Activated B cell treated with CpG ODN at 0.5 μM for 24 hours (primary cell): ENCODE measurements around the gene ANKS1A. TPM values are rescaled to one million over a fixed set of nuclear protein-coding genes. Genes with fewer than 3 reads are reported as not detected.

Experiments used
- ATAC-seq: fragments of 200-7000 bp; cut with Tn5 transposase; one replicate; pipeline ENCODE4 v1.10.0; 2021; ENCODE audit warnings: low read depth, mild to moderate bottlenecking, moderate library complexity
- CTCF ChIA-PET: fragments of 350-600 bp; sonication (Branson Sonifier 250); formaldehyde crosslinking; loops from one replicate; lab custom pipeline; 2021; ENCODE audit warnings: antibody characterized with exemption; lab: Charles Lee
- POLR2A ChIA-PET: fragments of 350-600 bp; sonication (Branson Sonifier 250); formaldehyde crosslinking; loops from one replicate; lab custom pipeline; 2021; ENCODE audit warnings: antibody characterized with exemption; lab: Charles Lee
- DNase-seq: peaks from one replicate; pipeline ENCODE4 v3.0.0; 2022
- H3K27ac Mint-ChIP-seq: one replicate; pipeline ENCODE4 v1.8.0; 2020; ENCODE audit warnings: mixed read lengths
- H3K27me3 Mint-ChIP-seq: one replicate; pipeline ENCODE4 v1.8.0; 2021; ENCODE audit warnings: mixed read lengths
- H3K36me3 Mint-ChIP-seq: one replicate; pipeline ENCODE4 v1.8.0; 2021; ENCODE audit warnings: low read depth, mixed read lengths
- H3K4me1 Mint-ChIP-seq: one replicate; pipeline ENCODE4 v1.8.0; 2021; ENCODE audit warnings: mixed read lengths
- H3K4me3 Mint-ChIP-seq: one replicate; pipeline ENCODE4 v1.8.0; 2020; ENCODE audit warnings: mild to moderate bottlenecking, mixed read lengths
- H3K9me3 Mint-ChIP-seq: one replicate; pipeline ENCODE4 v1.8.0; 2020; ENCODE audit warnings: mixed read lengths
- intact Hi-C: fragments of 100-400 bp; cut with micrococcal nuclease; formaldehyde crosslinking; loops from one replicate; pipeline ENCODE4 v1.15.1; 2024
- total RNA-seq: library from RNA; stranded (reverse); gene quantifications from 2 replicates; pipeline ENCODE4 v1.2.3, GENCODE V29; 2022
- TF ChIP-seq, protein P1 (sequence below): fragments of 200-600 bp; IDR thresholded peaks from one replicate; pipeline ENCODE4 v1.8.0; 2022; ENCODE audit warnings: antibody characterized with exemption, mild to moderate bottlenecking

The ANKS1A gene
- total RNA-seq, 1 donor from 2014 or later = 12.6 TPM

DNA sequence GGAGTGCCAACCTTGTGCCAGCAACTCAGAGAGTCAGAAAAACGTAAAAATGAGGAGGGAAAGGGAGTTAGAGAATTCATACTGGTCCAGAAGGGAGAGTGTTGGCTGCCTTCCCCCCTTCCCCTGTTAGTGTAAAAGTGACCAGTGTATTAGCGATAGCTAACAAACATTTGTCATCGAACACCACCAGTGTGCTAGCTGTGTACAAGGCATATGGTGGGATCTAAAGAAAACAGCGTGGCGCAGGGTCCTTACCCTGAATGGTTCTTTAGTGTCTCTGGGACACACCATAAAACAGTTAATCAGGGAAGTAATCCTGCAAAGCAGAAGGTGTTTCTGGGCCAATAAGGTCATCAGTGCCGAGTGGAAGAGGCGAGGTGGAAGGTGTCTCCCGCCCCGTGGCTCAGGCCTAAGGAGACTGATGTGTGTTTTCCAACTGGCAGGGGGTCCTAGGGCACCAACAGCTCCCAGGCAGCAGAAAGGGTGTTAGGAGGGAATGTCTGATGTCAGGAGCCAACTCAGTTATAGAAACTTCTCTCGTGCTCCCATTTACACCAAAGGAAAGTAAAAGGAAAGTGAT lies 160.2 kb downstream of the ANKS1A start:
- intact Hi-C loops = no loop called here
- CTCF ChIA-PET = interaction anchor here (0.7 kb wide), 1 partner anchor 932 kb away, joined by 3 read pairs; no protein-coding TSS in a partner anchor

DNA sequence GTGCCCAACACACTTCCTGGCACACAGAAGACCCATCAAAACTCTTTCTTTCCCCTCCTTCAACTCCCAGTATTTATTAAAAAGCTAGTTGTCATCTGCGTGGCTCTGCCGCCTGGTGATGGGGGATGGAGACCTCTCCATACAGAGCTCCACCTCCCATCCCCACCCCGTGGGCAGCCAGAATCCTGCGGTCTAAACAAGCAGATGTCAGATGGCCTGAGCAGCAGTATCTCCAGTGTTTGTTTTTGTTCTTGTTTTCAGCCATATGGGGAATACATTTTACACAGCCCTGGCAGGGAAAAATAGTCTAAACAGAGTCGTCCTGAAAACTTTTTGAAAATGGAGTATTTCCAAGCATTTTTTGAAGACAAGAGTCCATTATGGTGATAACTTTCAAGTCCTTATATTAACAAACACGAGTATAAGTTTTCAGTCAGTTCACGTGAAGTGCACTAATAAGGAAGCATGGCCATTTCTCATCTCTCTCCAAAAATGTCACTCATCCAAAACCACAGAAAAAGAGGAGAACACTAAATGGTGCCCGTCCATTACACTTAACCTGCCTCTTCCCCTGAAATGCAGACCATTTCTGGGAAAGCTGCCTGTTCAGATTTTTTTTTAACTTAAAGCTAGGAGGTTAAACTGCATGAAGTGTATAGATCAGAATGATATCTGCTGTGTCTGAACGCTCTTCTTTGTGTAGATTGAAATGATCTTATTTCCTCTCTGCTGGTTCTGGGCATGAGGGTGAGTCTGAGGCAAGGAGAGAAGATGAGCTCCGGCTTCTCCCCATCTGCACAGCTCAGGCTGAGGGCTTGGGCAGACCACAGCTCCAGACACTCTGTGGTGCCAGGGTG lies 161.1 kb downstream of the ANKS1A start:
- Mint-ChIP-seq H3K27ac (no peak overlapping the region), H3K9me3 (no peaks in the 10 kb centered on the region), H3K36me3 (peaks cover 9% of the 10 kb centered on the region), H3K4me1 (peaks cover 5% of the 10 kb centered on the region), H3K4me3 (no peak overlapping the region), H3K27me3 (no peaks in the 10 kb centered on the region)
- CTCF ChIA-PET = no interaction called here
- POLR2A ChIA-PET = no interaction called here
- intact Hi-C loops = no loop called here
- ATAC-seq (no peak), DNase-seq (no peak)
- TF ChIP-seq, protein P1, sequence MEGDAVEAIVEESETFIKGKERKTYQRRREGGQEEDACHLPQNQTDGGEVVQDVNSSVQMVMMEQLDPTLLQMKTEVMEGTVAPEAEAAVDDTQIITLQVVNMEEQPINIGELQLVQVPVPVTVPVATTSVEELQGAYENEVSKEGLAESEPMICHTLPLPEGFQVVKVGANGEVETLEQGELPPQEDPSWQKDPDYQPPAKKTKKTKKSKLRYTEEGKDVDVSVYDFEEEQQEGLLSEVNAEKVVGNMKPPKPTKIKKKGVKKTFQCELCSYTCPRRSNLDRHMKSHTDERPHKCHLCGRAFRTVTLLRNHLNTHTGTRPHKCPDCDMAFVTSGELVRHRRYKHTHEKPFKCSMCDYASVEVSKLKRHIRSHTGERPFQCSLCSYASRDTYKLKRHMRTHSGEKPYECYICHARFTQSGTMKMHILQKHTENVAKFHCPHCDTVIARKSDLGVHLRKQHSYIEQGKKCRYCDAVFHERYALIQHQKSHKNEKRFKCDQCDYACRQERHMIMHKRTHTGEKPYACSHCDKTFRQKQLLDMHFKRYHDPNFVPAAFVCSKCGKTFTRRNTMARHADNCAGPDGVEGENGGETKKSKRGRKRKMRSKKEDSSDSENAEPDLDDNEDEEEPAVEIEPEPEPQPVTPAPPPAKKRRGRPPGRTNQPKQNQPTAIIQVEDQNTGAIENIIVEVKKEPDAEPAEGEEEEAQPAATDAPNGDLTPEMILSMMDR = no peak

More for the DNA sequence above, 160.2 kb downstream of the ANKS1A start:
- Mint-ChIP-seq H3K27me3 (no peaks in the 10 kb centered on the region), H3K4me3 (no peak overlapping the region), H3K36me3 (peaks cover 8% of the 10 kb centered on the region), H3K9me3 (no peaks in the 10 kb centered on the region), H3K27ac (no peak overlapping the region), H3K4me1 (peaks cover 5% of the 10 kb centered on the region)
- ATAC-seq = no peak
- TF ChIP-seq, protein P1 = no peak
- POLR2A ChIA-PET = interaction anchor here (0.5 kb wide), 1 partner anchor 217 kb away, joined by 3 read pairs; no protein-coding TSS in a partner anchor
- DNase-seq = no peak

DNA sequence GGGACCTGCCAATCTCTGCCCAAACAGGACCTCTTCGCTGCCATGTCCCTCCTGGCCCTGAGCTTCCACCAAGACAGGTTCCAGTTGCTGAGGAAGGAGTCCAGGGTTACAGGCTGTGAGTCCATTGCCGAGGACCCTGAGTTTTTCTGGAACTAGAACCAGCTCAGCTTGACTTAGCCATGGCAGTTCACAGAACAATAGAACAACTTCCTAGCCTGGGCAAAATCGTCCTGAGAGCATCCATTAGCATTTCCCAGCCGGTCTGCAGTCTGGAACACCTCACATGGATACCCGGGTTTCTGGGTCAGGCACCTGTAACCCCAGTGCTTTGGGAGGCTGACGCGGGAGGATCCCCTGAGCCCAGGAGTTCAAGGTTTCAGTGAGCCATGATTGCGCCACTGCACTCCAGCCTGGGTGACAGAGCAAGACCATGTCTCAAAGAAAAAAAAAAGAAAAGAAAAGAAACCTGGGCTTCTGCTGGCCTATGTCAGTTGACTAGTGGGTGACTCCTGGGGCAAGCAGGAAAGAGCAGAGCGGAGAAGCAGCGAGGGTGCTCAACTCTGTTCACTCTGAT lies 161.8 kb downstream of the ANKS1A start:
- TF ChIP-seq, protein P1 = no peak
- DNase-seq (no peak), ATAC-seq (no peak)
- peaks cover 5% of the 10 kb centered on the region for H3K4me1 Mint-ChIP-seq
- no peaks in the 10 kb centered on the region for H3K27me3 Mint-ChIP-seq
- H3K9me3 Mint-ChIP-seq = no peaks in the 10 kb centered on the region
- no peak overlapping the region for H3K27ac Mint-ChIP-seq
- intact Hi-C loops = no loop called here
- POLR2A ChIA-PET = no interaction called here
- CTCF ChIA-PET = no interaction called here
- peaks cover 12% of the 10 kb centered on the region for H3K36me3 Mint-ChIP-seq
- H3K4me3 Mint-ChIP-seq = no peak overlapping the region

DNA sequence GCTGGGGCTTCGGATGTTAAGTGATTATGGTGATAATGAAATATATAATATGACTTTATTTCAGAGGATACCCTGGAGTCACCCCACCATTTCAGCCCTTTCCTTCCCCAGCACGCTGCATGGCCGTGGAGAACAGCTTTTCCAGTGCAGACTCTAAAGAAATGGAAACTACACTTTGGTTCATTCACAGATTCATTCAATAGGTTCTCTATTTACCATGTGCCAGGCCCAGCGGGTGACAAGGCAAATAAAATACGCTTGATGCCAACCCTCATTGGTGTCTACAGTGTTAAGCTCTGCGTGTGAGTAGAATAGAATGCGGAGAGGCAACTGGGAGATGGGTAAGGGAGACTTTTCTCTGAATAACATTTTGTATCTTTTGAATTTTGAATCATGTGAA lies 162.3 kb downstream of the ANKS1A start:
- H3K27me3 Mint-ChIP-seq = no peaks in the 10 kb centered on the region
- no peak overlapping the region for H3K27ac Mint-ChIP-seq
- no peak overlapping the region for H3K4me3 Mint-ChIP-seq
- ATAC-seq (no peak), DNase-seq (no peak)
- peaks cover 5% of the 10 kb centered on the region for H3K4me1 Mint-ChIP-seq
- CTCF ChIA-PET = no interaction called here
- intact Hi-C loops = no loop called here
- POLR2A ChIA-PET = no interaction called here
- H3K36me3 Mint-ChIP-seq = peaks cover 14% of the 10 kb centered on the region
- no peaks in the 10 kb centered on the region for H3K9me3 Mint-ChIP-seq
- TF ChIP-seq, protein P1 = no peak

DNA sequence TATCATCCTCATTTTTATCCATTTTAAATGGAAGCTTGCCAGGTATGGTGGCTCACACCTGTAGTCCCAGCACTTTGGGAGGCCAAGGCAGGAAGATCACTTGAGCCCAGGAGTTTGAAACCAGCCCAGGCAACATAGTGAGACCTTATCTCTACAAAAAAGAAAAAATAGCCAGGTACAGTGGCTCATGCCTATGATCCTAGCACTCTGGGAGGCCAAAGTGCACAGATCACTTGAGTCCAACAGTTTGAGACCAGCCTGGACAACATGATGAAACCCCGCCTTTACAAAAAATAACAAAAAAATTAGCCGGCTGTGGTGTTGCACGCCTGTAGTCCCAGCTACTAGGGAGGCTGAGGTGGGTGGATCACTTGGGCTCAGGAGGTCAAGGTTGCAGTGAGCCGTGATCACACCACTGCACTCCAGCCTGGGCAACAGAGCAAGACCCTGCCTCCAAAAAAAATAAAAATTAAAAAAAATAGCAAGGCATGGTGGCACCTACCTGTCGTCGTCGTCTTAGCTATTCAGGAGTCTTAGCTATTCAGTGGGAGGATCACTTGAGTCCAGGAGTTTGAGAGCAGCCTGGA lies 163.0 kb downstream of the ANKS1A start:
- H3K9me3 Mint-ChIP-seq = no peaks in the 10 kb centered on the region
- H3K4me1 Mint-ChIP-seq = peaks cover 2% of the 10 kb centered on the region
- peaks cover 18% of the 10 kb centered on the region for H3K36me3 Mint-ChIP-seq
- H3K4me3 Mint-ChIP-seq = no peak overlapping the region
- POLR2A ChIA-PET = no interaction called here
- H3K27ac Mint-ChIP-seq = no peak overlapping the region
- intact Hi-C loops = no loop called here
- TF ChIP-seq, protein P1 = no peak
- CTCF ChIA-PET = no interaction called here
- DNase-seq (no peak), ATAC-seq (no peak)
- H3K27me3 Mint-ChIP-seq = no peaks in the 10 kb centered on the region
